Sigmoid colon (tissue), 7 donors: ENCODE results near the gene AUTS2. TPM values are rescaled to one million over a fixed set of nuclear protein-coding genes. Genes with fewer than 3 reads are reported as not detected.

ENCODE experiments used
- DNase-seq: peaks from one replicate; pipeline ENCODE4 v3.0.0-alpha.2; 2019
- H3K27ac ChIP-seq, 4 donors: fragments of 200-600 bp; sonication (generic); one replicate each; pipeline ENCODE4 v1.5.1; 2016 to 2019; ENCODE audit warnings: mild to moderate bottlenecking in 1 of 4
- H3K27me3 ChIP-seq, 3 donors: fragments of 200-600 bp; sonication (generic); one replicate each; pipeline ENCODE4 v1.5.1; 2019; ENCODE audit warnings: mild to moderate bottlenecking in 1 of 3
- H3K36me3 ChIP-seq, 4 donors: fragments of 200-600 bp; sonication (generic); one replicate each; pipeline ENCODE4 v1.5.1; 2016 to 2019
- H3K4me1 ChIP-seq, 4 donors: fragments of 200-600 bp; sonication (generic); one replicate each; pipeline ENCODE4 v1.5.1; 2017 to 2019
- H3K4me3 ChIP-seq, 4 donors: fragments of 200-600 bp; sonication (generic); one replicate each; pipeline ENCODE4 v1.5.1; 2017 to 2019; ENCODE audit warnings: mild to moderate bottlenecking in 2 of 4, moderate library complexity in 1 of 4
- H3K9me3 ChIP-seq, 4 donors: fragments of 200-600 bp in 3 of 4; sonication (generic) in 3 of 4; one replicate each; pipeline versions ENCODE4 v1.5.1 to v1.6.1; 2013 to 2019
- EP300 ChIP-seq, 4 donors: sonication (generic); formaldehyde crosslinking; IDR thresholded peaks; one replicate each; pipeline ENCODE4 v1.6.1; 2017; ENCODE audit warnings: antibody characterized with exemption in 4 of 4
- POLR2A ChIP-seq, 2 donors: fragments of 450-650 bp; IDR thresholded peaks; one replicate each; pipeline ENCODE4 v1.6.1; 2016; ENCODE audit warnings: antibody characterized with exemption in 2 of 2, mild to moderate bottlenecking in 2 of 2, moderate library complexity in 2 of 2
- POLR2AphosphoS5 ChIP-seq, 4 donors: sonication (generic); formaldehyde crosslinking; IDR thresholded peaks; one replicate each; pipeline ENCODE4 v1.6.1; 2017; ENCODE audit warnings: antibody characterized with exemption in 4 of 4
- WGBS, 2 donors: extraction: QIAGEN DNeasy Blood & Tissue Kit; methylation state at CpG; one replicate each; pipeline ENCODE4 v1.1.7; 2013; 5-methylcytosine and 5-hydroxymethylcytosine counted together
- intact Hi-C: fragments of 100-400 bp; cut with DNase I; formaldehyde crosslinking; loops from one replicate; pipeline ENCODE4 v1.15.1; 2023
- polyA plus RNA-seq, 3 donors: library from polyadenylated mRNA; stranded (reverse); fragments of 200-250 nt; gene quantifications; one replicate each; pipeline ENCODE4 v1.2.3, GENCODE V29; 2013
- total RNA-seq, 4 donors: library from RNA; depleted of rRNA; stranded (reverse); fragments of >200 nt; gene quantifications; one replicate each; pipeline ENCODE4 v1.1.0, GENCODE V29; 2016
- TF ChIP-seq, protein P1 (sequence below), 4 experiments: fragments of 450-650 bp in 3 of 4; fragments of 200-600 bp in 1 of 4; IDR thresholded peaks; one replicate each; pipeline ENCODE4 v1.5.1; 2016 to 2019; ENCODE audit warnings: antibody characterized with exemption in 4 of 4, mild to moderate bottlenecking in 3 of 4, moderate library complexity in 2 of 4
- donor health status: healthy with polysubstance abuse.
- donor health status: Bipolar disorder and iron deficiency.
- donor health status: healthy.

AUTS2 gene
- total and polyA plus RNA-seq, 7 donors = 3.6 to 55.7 (median 25.5) TPM

DNA sequence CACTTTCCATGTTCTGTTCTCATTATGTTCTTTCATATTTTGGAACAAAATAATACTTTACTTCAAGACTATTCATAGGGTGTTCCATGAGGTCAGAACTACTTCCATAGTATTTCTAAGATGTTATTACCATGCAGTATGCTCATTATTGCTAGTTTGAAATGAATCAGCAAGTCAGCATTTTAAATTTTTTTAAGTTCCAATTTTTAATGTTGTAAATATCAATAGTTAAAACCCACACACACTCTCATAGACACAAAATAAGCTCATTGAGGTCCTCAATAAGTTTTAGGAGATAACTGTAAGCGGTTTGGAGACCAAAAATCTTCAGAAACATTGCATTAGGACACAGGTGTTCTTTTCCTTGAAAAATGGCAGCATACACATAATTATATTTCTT lies 550.7 kb downstream of the AUTS2 start:
- peaks cover 0 to 3% (median 1%) of the 10 kb centered on the region in 4 donors for H3K4me1 ChIP-seq
- H3K27ac ChIP-seq = no peak overlapping the region
- H3K36me3 ChIP-seq = no peaks in the 10 kb centered on the region
- no peak overlapping the region for H3K4me3 ChIP-seq
- WGBS, 2 donors = 85 to 95% methylated on average over 1 of the region's 1 CpG
- no peak for DNase-seq
- no peak for TF ChIP-seq POLR2A (IDR thresholded peaks at IDR 0.05)
- TF ChIP-seq, protein P1, sequence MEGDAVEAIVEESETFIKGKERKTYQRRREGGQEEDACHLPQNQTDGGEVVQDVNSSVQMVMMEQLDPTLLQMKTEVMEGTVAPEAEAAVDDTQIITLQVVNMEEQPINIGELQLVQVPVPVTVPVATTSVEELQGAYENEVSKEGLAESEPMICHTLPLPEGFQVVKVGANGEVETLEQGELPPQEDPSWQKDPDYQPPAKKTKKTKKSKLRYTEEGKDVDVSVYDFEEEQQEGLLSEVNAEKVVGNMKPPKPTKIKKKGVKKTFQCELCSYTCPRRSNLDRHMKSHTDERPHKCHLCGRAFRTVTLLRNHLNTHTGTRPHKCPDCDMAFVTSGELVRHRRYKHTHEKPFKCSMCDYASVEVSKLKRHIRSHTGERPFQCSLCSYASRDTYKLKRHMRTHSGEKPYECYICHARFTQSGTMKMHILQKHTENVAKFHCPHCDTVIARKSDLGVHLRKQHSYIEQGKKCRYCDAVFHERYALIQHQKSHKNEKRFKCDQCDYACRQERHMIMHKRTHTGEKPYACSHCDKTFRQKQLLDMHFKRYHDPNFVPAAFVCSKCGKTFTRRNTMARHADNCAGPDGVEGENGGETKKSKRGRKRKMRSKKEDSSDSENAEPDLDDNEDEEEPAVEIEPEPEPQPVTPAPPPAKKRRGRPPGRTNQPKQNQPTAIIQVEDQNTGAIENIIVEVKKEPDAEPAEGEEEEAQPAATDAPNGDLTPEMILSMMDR (IDR thresholded peaks at IDR 0.05) = no peak
- TF ChIP-seq POLR2AphosphoS5 (IDR thresholded peaks at IDR 0.05) = no peak
- TF ChIP-seq EP300 (IDR thresholded peaks at IDR 0.05) = no peak
- H3K9me3 ChIP-seq = no peaks in the 10 kb centered on the region
- no peaks in the 10 kb centered on the region for H3K27me3 ChIP-seq
- intact Hi-C loops = no loop called here

DNA sequence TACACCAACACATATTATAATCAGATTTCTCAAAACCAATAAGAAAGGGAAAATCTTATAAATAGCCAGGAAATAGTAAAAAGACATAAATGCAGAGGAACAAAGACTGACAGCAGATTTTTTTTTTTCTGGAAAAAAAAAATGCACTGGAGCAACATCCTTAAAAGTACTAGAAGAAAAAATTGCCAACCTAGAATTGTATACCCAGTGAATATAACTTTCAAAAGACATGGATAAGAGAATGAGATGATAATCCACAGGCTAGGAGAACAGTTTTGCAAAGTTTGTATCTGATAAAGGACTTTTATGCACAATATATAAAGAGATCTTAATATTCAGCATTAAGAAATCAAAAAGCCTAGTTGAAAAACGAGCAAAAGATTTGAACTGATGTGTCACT lies 554.0 kb downstream of the AUTS2 start:
- H3K27ac ChIP-seq = no peak overlapping the region
- H3K27me3 ChIP-seq = no peaks in the 10 kb centered on the region
- TF ChIP-seq EP300 (IDR thresholded peaks at IDR 0.05) = no peak
- TF ChIP-seq, protein P1 (IDR thresholded peaks at IDR 0.05) = no peak
- no peak for TF ChIP-seq POLR2AphosphoS5 (IDR thresholded peaks at IDR 0.05)
- TF ChIP-seq POLR2A (IDR thresholded peaks at IDR 0.05) = no peak
- 71 to 77% methylated on average over 1 of the region's 1 CpG for WGBS, 2 donors
- DNase-seq = no peak
- no peak overlapping the region for H3K4me3 ChIP-seq
- intact Hi-C loops = no loop called here
- no peaks in the 10 kb centered on the region for H3K4me1 ChIP-seq
- no peaks in the 10 kb centered on the region for H3K36me3 ChIP-seq
- no peaks in the 10 kb centered on the region for H3K9me3 ChIP-seq

DNA sequence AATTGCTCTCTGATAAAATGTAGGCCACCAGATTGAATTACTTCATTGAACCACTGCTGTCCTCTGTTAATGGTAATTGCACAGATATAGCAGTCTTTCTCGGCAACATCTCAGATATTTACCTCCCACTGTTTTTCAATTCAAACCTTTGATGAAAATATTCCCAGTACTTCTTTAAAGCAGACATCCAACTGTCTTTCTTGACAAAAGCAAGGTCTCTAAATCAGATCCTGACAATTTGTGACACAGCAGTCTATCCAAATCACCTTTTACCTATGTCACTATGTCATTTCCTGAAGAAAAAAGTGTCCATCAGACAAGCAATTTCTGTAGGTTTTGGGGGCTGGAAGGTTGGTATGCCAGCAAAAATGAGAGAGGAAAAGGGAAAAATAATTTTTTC lies 555.7 kb downstream of the AUTS2 start:
- no peaks in the 10 kb centered on the region for H3K36me3 ChIP-seq
- WGBS, 2 donors = 70 to 90% methylated on average over 1 of the region's 1 CpG
- TF ChIP-seq POLR2A (IDR thresholded peaks at IDR 0.05) = no peak
- TF ChIP-seq, protein P1 (IDR thresholded peaks at IDR 0.05) = no peak
- TF ChIP-seq EP300 (IDR thresholded peaks at IDR 0.05) = no peak
- no peak for TF ChIP-seq POLR2AphosphoS5 (IDR thresholded peaks at IDR 0.05)
- no peaks in the 10 kb centered on the region for H3K4me1 ChIP-seq
- H3K4me3 ChIP-seq = no peak overlapping the region
- no peak overlapping the region for H3K27ac ChIP-seq
- intact Hi-C loops = no loop called here
- DNase-seq = no peak
- H3K9me3 ChIP-seq = no peaks in the 10 kb centered on the region
- no peaks in the 10 kb centered on the region for H3K27me3 ChIP-seq

DNA sequence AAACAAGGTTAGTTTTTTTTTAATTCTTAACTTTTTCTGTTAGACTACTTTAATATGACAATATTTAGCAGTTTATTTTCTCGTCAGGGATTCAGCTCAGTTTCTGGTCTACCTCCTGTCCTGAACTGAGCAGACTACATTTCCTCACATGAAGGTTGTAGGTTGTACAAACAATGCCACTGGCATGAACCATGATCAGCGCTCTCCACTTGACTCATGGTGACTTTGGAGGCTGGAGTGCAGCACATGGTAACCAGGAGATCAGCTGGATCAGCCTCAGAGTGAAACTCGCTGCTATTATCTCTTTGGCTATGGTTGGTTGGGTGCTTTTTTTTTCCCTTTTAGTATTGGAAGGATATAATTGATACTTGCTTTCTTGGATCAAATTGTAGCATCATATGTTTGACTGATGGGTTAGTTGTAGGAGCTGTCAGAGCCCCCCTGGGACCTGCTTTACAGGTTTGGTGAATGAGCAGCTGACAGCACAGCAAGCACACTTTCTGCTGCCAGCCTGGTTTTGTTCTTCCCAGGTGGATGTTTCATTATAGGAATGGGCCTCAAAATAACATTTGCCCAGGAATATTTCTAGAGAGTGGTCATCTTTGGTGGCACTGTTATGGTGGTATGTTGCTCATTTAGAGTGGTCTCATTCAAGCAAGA lies 556.4 kb downstream of the AUTS2 start:
- Histone ChIP-seq H3K27me3 (no peaks in the 10 kb centered on the region), H3K36me3 (no peaks in the 10 kb centered on the region), H3K9me3 (no peaks in the 10 kb centered on the region), H3K27ac (no peak overlapping the region), H3K4me1 (no peaks in the 10 kb centered on the region), H3K4me3 (no peak overlapping the region)
- DNase-seq = no peak
- intact Hi-C loops = no loop called here
- 72 to 74% methylated on average over 3 of the region's 3 CpGs for WGBS, 2 donors
- TF ChIP-seq POLR2AphosphoS5 (IDR thresholded peaks at IDR 0.05) (no peak), POLR2A (IDR thresholded peaks at IDR 0.05) (no peak), EP300 (IDR thresholded peaks at IDR 0.05) (no peak)
- TF ChIP-seq, protein P1 (IDR thresholded peaks at IDR 0.05) = no peak

DNA sequence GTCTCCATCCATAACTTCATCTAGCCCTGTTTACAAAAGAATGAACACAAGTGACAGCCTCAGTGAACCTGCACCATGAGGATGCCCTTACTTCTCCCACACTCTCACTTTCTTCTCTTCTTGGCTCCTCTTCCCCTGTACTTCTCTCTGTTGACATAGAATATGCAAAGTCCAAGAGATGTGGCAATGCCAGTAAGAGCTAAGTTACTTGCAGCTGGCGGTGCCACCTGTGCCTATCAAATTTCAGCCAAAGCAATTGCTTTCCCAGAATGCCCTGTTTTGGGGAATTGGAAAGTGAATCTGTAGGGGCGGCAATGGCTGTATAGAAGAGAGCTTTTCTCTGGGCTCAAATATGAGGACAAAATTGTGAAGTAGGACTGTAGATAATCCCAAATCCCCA lies 557.8 kb downstream of the AUTS2 start:
- intact Hi-C loops = no loop called here
- no peak for DNase-seq
- H3K9me3 ChIP-seq = no peaks in the 10 kb centered on the region
- no peaks in the 10 kb centered on the region for H3K36me3 ChIP-seq
- H3K4me3 ChIP-seq = no peak overlapping the region
- WGBS, 2 donors = 54 to 85% methylated on average over 2 of the region's 2 CpGs
- no peak overlapping the region for H3K27ac ChIP-seq
- TF ChIP-seq EP300 (IDR thresholded peaks at IDR 0.05) (no peak), POLR2AphosphoS5 (IDR thresholded peaks at IDR 0.05) (no peak), POLR2A (IDR thresholded peaks at IDR 0.05) (no peak)
- TF ChIP-seq, protein P1 (IDR thresholded peaks at IDR 0.05) = no peak
- no peaks in the 10 kb centered on the region for H3K27me3 ChIP-seq
- no peaks in the 10 kb centered on the region for H3K4me1 ChIP-seq
